HepG2 (cell line): ENCODE measurements around the gene PPP1R14D. TPM values are rescaled to one million over a fixed set of nuclear protein-coding genes. Genes with fewer than 3 reads are reported as not detected.

Experiments used
- ATAC-seq: fragments of 200-7000 bp; cut with Tn5 transposase; 3 replicates; pipeline ENCODE4 v1.9.1; 2020; ENCODE audit warnings: mild to moderate bottlenecking, moderate library complexity
- BruUV-seq: library from RNA; stranded (reverse); fragments of 400-500 nt; replicated peaks from 2 replicates; lab custom pipeline; 2021; lab: Mats Ljungman, UMichigan
- CTCF ChIA-PET: fragments of 300-600 bp; formaldehyde crosslinking; extraction: SDS; loops from one replicate; lab custom pipeline; 2021; ENCODE audit warnings: low total read pairs, inconsistent platforms, low intra/inter-chr PET ratio; lab: Yijun Ruan, JAX
- POLR2A ChIA-PET: fragments of 350-600 bp; sonication (Branson Sonifier 250); formaldehyde crosslinking; loops from one replicate; lab custom pipeline; 2020; ENCODE audit warnings: antibody characterized with exemption, inconsistent platforms; lab: Yijun Ruan, JAX
- DNase-seq: peaks from one replicate; pipeline ENCODE4 v3.0.0-alpha.2; 2015; ENCODE audit warnings: low spot score
- FAIRE-seq: peaks from 3 replicates; lab custom pipeline; 2011; peaks lifted over from hg19 to GRCh38; lab: Jason Lieb, UNC
- H2AFZ ChIP-seq: one replicate; pipeline ENCODE4 v1.6.1; 2011; ENCODE audit warnings: low read length, inconsistent platforms
- H3K27ac ChIP-seq: fragments of 300-600 bp; 3 replicates; pipeline ENCODE4 v1.8.0; 2011; ENCODE audit warnings: mixed run types, mild to moderate bottlenecking, mixed read lengths, low read length, inconsistent platforms; ENCODE audit not compliant: insufficient read depth; ENCODE audit errors: extremely low read length
- H3K27me3 ChIP-seq, 2 experiments: fragments of 200-600 bp in 1 of 2; 2 replicates in 1 of 2; 3 replicates in 1 of 2; pipeline versions ENCODE4 v1.6.0 to v1.8.0; 2011; ENCODE audit warnings: low read length in 2 of 2, mild to moderate bottlenecking in 2 of 2, moderate library complexity in 2 of 2, inconsistent platforms in 1 of 2; ENCODE audit not compliant: insufficient read depth in 2 of 2, control insufficient read depth in 1 of 2
- H3K36me3 ChIP-seq, 2 experiments: fragments of 200-600 bp in 1 of 2; replicated peaks in 1 of 2; 2 replicates in 1 of 2; 3 replicates in 1 of 2; pipeline versions ENCODE4 v1.5.1 to v1.8.0; 2011; ENCODE audit warnings: low read length in 2 of 2, inconsistent platforms in 1 of 2; ENCODE audit not compliant: insufficient read depth in 2 of 2, control insufficient read depth in 1 of 2
- H3K4me1 ChIP-seq: 2 replicates; pipeline ENCODE4 v1.5.1; 2012; ENCODE audit warnings: low read length, inconsistent platforms; ENCODE audit not compliant: insufficient read depth
- H3K4me2 ChIP-seq: 2 replicates; pipeline ENCODE4 v1.6.0; 2011; ENCODE audit warnings: low read depth, low read length, inconsistent platforms
- H3K4me3 ChIP-seq, 3 experiments: fragments of 200-600 bp in 1 of 3; sonication (generic), shearing (Covaris generic) in 1 of 3; replicated peaks in 1 of 3; 2 replicates each; pipeline ENCODE4 v1.5.1; 2011 to 2016; ENCODE audit warnings: low read length in 3 of 3, inconsistent platforms in 2 of 3, low read depth in 2 of 3, mild to moderate bottlenecking in 2 of 3, control low read depth in 1 of 3, mixed read lengths in 1 of 3; ENCODE audit not compliant: insufficient read depth in 1 of 3
- H3K79me2 ChIP-seq: one replicate; pipeline ENCODE4 v1.6.1; 2011; ENCODE audit warnings: low read length, inconsistent platforms; ENCODE audit not compliant: insufficient read depth
- H3K9ac ChIP-seq: 2 replicates; pipeline ENCODE4 v1.6.0; 2011; ENCODE audit warnings: mild to moderate bottlenecking, low read depth, low read length, inconsistent platforms; ENCODE audit not compliant: insufficient read depth
- H3K9me3 ChIP-seq: 2 replicates; pipeline ENCODE4 v1.5.1; 2012; ENCODE audit warnings: mild to moderate bottlenecking, low read length
- H4K20me1 ChIP-seq: 2 replicates; pipeline ENCODE4 v1.6.0; 2011; ENCODE audit warnings: inconsistent platforms, mild to moderate bottlenecking, low read length, moderate library complexity; ENCODE audit not compliant: insufficient read depth
- HIC2 ChIP-seq: sonication (generic); formaldehyde crosslinking; IDR thresholded peaks from 2 replicates; pipeline ENCODE4 v1.9.0; 2022; ENCODE audit warnings: low read depth, missing genetic modification reagents
- HNF1B ChIP-seq: sonication (generic); formaldehyde crosslinking; IDR thresholded peaks from 2 replicates; pipeline ENCODE4 v1.5.1; 2020; ENCODE audit warnings: mild to moderate bottlenecking, moderate library complexity, missing genetic modification reagents
- ISL2 ChIP-seq: sonication (generic); formaldehyde crosslinking; IDR thresholded peaks from 2 replicates; pipeline ENCODE4 v1.5.0; 2020; ENCODE audit warnings: missing genetic modification reagents
- KAT7 ChIP-seq: IDR thresholded peaks from 2 replicates; pipeline ENCODE4 v1.6.1; 2018; ENCODE audit warnings: borderline replicate concordance, missing compliant biosample characterization
- MIER3 ChIP-seq: IDR thresholded peaks from 2 replicates; pipeline ENCODE4 v1.6.1; 2016; ENCODE audit warnings: missing compliant biosample characterization, borderline replicate concordance
- SKIL ChIP-seq: sonication (generic); formaldehyde crosslinking; IDR thresholded peaks from 2 replicates; pipeline ENCODE4 v1.8.0; 2022; ENCODE audit warnings: missing genetic modification reagents, mild to moderate bottlenecking, moderate library complexity, borderline replicate concordance
- SOX13 ChIP-seq, 3 experiments: fragments of 450-650 bp in 1 of 3; sonication (generic) in 1 of 3; formaldehyde crosslinking in 1 of 3; IDR thresholded peaks in 2 of 3; conservative IDR thresholded peaks in 1 of 3; 2 replicates each; pipeline versions ENCODE4 v1.5.0 to v1.6.1; 2016 to 2020; ENCODE audit warnings: antibody characterized with exemption in 1 of 3, mild to moderate bottlenecking in 1 of 3, missing compliant biosample characterization in 1 of 3, missing genetic modification reagents in 1 of 3, moderate library complexity in 1 of 3
- SOX6 ChIP-seq, 2 experiments: fragments of 450-650 bp in 1 of 2; sonication (generic) in 1 of 2; formaldehyde crosslinking in 1 of 2; IDR thresholded peaks; 2 replicates each; pipeline versions ENCODE4 v1.4.0 to v1.6.1; 2017 to 2020; ENCODE audit warnings: antibody characterized with exemption in 1 of 2, mild to moderate bottlenecking in 1 of 2, missing genetic modification reagents in 1 of 2
- ZBTB33 ChIP-seq: sonication (generic); formaldehyde crosslinking; IDR thresholded peaks from 2 replicates; pipeline ENCODE4 v1.4.0; 2020; ENCODE audit warnings: missing genetic modification reagents
- ZNF503 ChIP-seq: sonication (generic); formaldehyde crosslinking; IDR thresholded peaks from 2 replicates; pipeline ENCODE4 v1.4.0; 2020; ENCODE audit warnings: missing genetic modification reagents
- ZNF616 ChIP-seq: sonication (generic); formaldehyde crosslinking; IDR thresholded peaks from 2 replicates; pipeline ENCODE4 v1.5.0; 2020; ENCODE audit warnings: low read depth, mild to moderate bottlenecking, missing genetic modification reagents
- WGBS: methylation state at CpG from one replicate; pipeline ENCODE4 v1.1.6; 2017; ENCODE audit warnings: low lambda C conversion rate; 5-methylcytosine and 5-hydroxymethylcytosine counted together
- in situ Hi-C: cut with HindIII; loops from 2 replicates; pipeline ENCODE4 v1.10.0; 2017; ENCODE audit warnings: low pct_unique_long_range_greater_than_20kb; ENCODE audit not compliant: extremely low pct_ligation_motif_present
- intact Hi-C: fragments of 100-400 bp; cut with micrococcal nuclease; formaldehyde crosslinking; loops from one replicate; pipeline ENCODE4 v1.10.0; 2022; ENCODE audit not compliant: unreplicated experiment
- polyA plus RNA-seq, 8 experiments: library from polyadenylated mRNA; depleted of rRNA in 3 of 8; stranded (reverse) in 7 of 8; unstranded in 1 of 8; fragments of >200 nt; fragmentation: Illumina TruSeq in 4 of 8; extraction: Trizol in 4 of 8; gene quantifications; 2 replicates each; pipeline versions ENCODE4 v1.2.1 to v1.2.3, GENCODE V29; 2011 to 2016; ENCODE audit warnings: low read depth in 4 of 8, missing spikeins in 1 of 8, mixed read lengths in 1 of 8; ENCODE audit not compliant: insufficient read depth in 1 of 8
- total RNA-seq, 5 experiments: library from RNA; depleted of rRNA; stranded (reverse); fragments of >200 nt; fragmentation: Illumina TruSeq; extraction: Trizol; gene quantifications; 2 replicates each; pipeline ENCODE4 v1.2.3, GENCODE V29; 2016; ENCODE audit warnings: low read depth in 1 of 5

The PPP1R14D gene
- total and polyA plus RNA-seq, 2 of the 13 experiments (the other 11 are each of a cell fraction or from before 2014, with no cell fraction given) = 0.53 to 0.55 TPM

- H3K27me3 ChIP-seq = peaks cover 4 to 17% of the 10 kb centered on the region in 2 experiments; a peak in 3 of 5 replicates
- ATAC-seq = peak; percentile 70
- H3K27ac ChIP-seq = no peak overlapping the region
- BruUV-seq = no TSS peak
- in situ Hi-C loops = no loop called here
- peak overlapping the region; percentile 66 for H3K4me2 ChIP-seq
- H3K79me2 ChIP-seq = no peaks in the 10 kb centered on the region
- H4K20me1 ChIP-seq = no peaks in the 10 kb centered on the region
- no peak overlapping the region for H3K9ac ChIP-seq
- intact Hi-C loops = no loop called here
- 0% methylated on average over 6 of the region's 8 CpGs for WGBS
- no peaks in the 10 kb centered on the region for H3K36me3 ChIP-seq
- H3K4me1 ChIP-seq = peaks cover 55% of the 10 kb centered on the region
- H2AFZ ChIP-seq = no peak overlapping the region
- ChIA-PET POLR2A (interaction anchor here (1.0 kb wide), 1 partner anchor 13 kb away, joined by 3 read pairs; no protein-coding TSS in a partner anchor), CTCF (no interaction called here)
- no peaks in the 10 kb centered on the region for H3K9me3 ChIP-seq
- peak; percentile 70 for FAIRE-seq
- peak; percentile 86 for DNase-seq
- peak overlapping the region in 1 of 3 experiments; percentile 21; a peak in 1 of 6 replicates for H3K4me3 ChIP-seq
- TF ChIP-seq SOX13 (IDR thresholded peaks at IDR 0.05) = no peak
- TF ChIP-seq SOX13 (CRISPR knock-in tag; conservative IDR thresholded peaks at IDR 0.05 in 1 of 2, IDR thresholded peaks at IDR 0.05 in 1 of 2) = peak in 1 of 2 experiments; percentile 24; a peak in 1 of 4 replicates
- no peak for TF ChIP-seq MIER3
- no peak for TF ChIP-seq SOX6 (IDR thresholded peaks at IDR 0.05)
- TF ChIP-seq SOX6 (CRISPR knock-in tag; IDR thresholded peaks at IDR 0.05) = peak; percentile 33; the same call in 1 of the 2 replicates
- no peak for TF ChIP-seq ISL2 (CRISPR knock-in tag)
- TF ChIP-seq KAT7 = no peak
- no peak for TF ChIP-seq ZNF503 (CRISPR knock-in tag)
- TF ChIP-seq ZNF616 (CRISPR knock-in tag) = no peak
- no peak for TF ChIP-seq HIC2 (CRISPR knock-in tag)
- no peak for TF ChIP-seq HNF1B (CRISPR knock-in tag)
- TF ChIP-seq SKIL (CRISPR knock-in tag) = no peak
- no peak for TF ChIP-seq ZBTB33 (CRISPR knock-in tag)
These were observed 17.2 kb upstream of the PPP1R14D start for GRCh38 chr15:40845511-40846284.
